ENCODE measurements around the gene LAIR2. TPM values are rescaled to one million over a fixed set of nuclear protein-coding genes. Genes with fewer than 3 reads are reported as not detected.

Gene LAIR2
- total RNA-seq, 4 donors from 2014 or later = 3.2 TPM; not detected in 3

- in situ Hi-C loops (cut with MboI; ENCODE audit: low pct_ligation_motif_present in 1 of 4, low pct_unique_long_range_greater_than_20kb in 1 of 4, low sequenced_read_pairs in 3 of 4) (no loop called here), intact Hi-C loops (cut with DNase I; ENCODE audit: low total_unique reads) (no loop called here)
- TF ChIP-seq POLR2AphosphoS5 (IDR thresholded peaks at IDR 0.05) (no peak), CTCF (IDR thresholded peaks at IDR 0.05) (no peak), EP300 (IDR thresholded peaks at IDR 0.05; ENCODE audit: low read depth) (no peak), POLR2A (IDR thresholded peaks at IDR 0.05) (no peak)
- peaks cover 3% of the 10 kb centered on the region for H3K27me3 ChIP-seq
- H3K27ac ChIP-seq = no peak overlapping the region
- WGBS, 2 donors (ENCODE audit: low coverage in 1 of 2) = 77% methylated on average over 10 of the region's 10 CpGs; no CpG with 5 or more reads in 1 of the 2 donors
- no peaks in the 10 kb centered on the region for H3K36me3 ChIP-seq
- no peak for DNase-seq
- H3K9me3 ChIP-seq = no peaks in the 10 kb centered on the region
- H3K4me3 ChIP-seq = no peak overlapping the region
- H3K4me1 ChIP-seq = no peaks in the 10 kb centered on the region
These were observed 51.4 kb downstream of the LAIR2 start for GRCh38 chr19:54554006-54554405.

GRCh38 chr19:54554896-54555295, 52.3 kb downstream of the LAIR2 start:
- in situ Hi-C loops (cut with MboI; ENCODE audit: low pct_ligation_motif_present in 1 of 4, low pct_unique_long_range_greater_than_20kb in 1 of 4, low sequenced_read_pairs in 3 of 4) (no loop called here), intact Hi-C loops (cut with DNase I; ENCODE audit: low total_unique reads) (no loop called here)
- no peak for DNase-seq
- no peaks in the 10 kb centered on the region for H3K36me3 ChIP-seq
- H3K4me3 ChIP-seq = no peak overlapping the region
- H3K4me1 ChIP-seq = no peaks in the 10 kb centered on the region
- H3K9me3 ChIP-seq = no peaks in the 10 kb centered on the region
- no peak for TF ChIP-seq CTCF (IDR thresholded peaks at IDR 0.05)
- TF ChIP-seq POLR2AphosphoS5 (IDR thresholded peaks at IDR 0.05) = no peak
- no peak for TF ChIP-seq POLR2A (IDR thresholded peaks at IDR 0.05)
- no peak for TF ChIP-seq EP300 (IDR thresholded peaks at IDR 0.05; ENCODE audit: low read depth)
- peaks cover 3% of the 10 kb centered on the region for H3K27me3 ChIP-seq
- WGBS, 2 donors (ENCODE audit: low coverage in 1 of 2) = 82 to 83% methylated on average over 10 to 14 of the region's 16 CpGs
- H3K27ac ChIP-seq = no peak overlapping the region

GRCh38 chr19:54556194-54556593, 53.6 kb downstream of the LAIR2 start:
- no peak for DNase-seq
- H3K27ac ChIP-seq = no peak overlapping the region
- TF ChIP-seq POLR2A (IDR thresholded peaks at IDR 0.05) (no peak), CTCF (IDR thresholded peaks at IDR 0.05) (no peak), POLR2AphosphoS5 (IDR thresholded peaks at IDR 0.05) (no peak), EP300 (IDR thresholded peaks at IDR 0.05; ENCODE audit: low read depth) (no peak)
- WGBS, 2 donors (ENCODE audit: low coverage in 1 of 2) = 71 to 90% methylated on average over 1 of the region's 1 CpG
- H3K4me3 ChIP-seq = no peak overlapping the region
- no peaks in the 10 kb centered on the region for H3K9me3 ChIP-seq
- no peaks in the 10 kb centered on the region for H3K4me1 ChIP-seq
- in situ Hi-C loops (cut with MboI; ENCODE audit: low pct_ligation_motif_present in 1 of 4, low pct_unique_long_range_greater_than_20kb in 1 of 4, low sequenced_read_pairs in 3 of 4) (no loop called here), intact Hi-C loops (cut with DNase I; ENCODE audit: low total_unique reads) (no loop called here)
- H3K27me3 ChIP-seq = peaks cover 3% of the 10 kb centered on the region
- no peaks in the 10 kb centered on the region for H3K36me3 ChIP-seq

GRCh38 chr19:54558339-54558738, 55.7 kb downstream of the LAIR2 start:
- DNase-seq = no peak
- TF ChIP-seq EP300 (IDR thresholded peaks at IDR 0.05; ENCODE audit: low read depth) (no peak), POLR2A (IDR thresholded peaks at IDR 0.05) (no peak), POLR2AphosphoS5 (IDR thresholded peaks at IDR 0.05) (no peak), CTCF (IDR thresholded peaks at IDR 0.05) (no peak)

More at GRCh38 chr19:54558339-54558738, 55.7 kb downstream of the LAIR2 start:
- no peak overlapping the region for H3K27ac ChIP-seq
- H3K27me3 ChIP-seq = peaks cover 3% of the 10 kb centered on the region
- no peaks in the 10 kb centered on the region for H3K9me3 ChIP-seq
- no peaks in the 10 kb centered on the region for H3K4me1 ChIP-seq
- no peaks in the 10 kb centered on the region for H3K36me3 ChIP-seq
- intact Hi-C loops (cut with DNase I; ENCODE audit: low total_unique reads) (no loop called here), in situ Hi-C loops (cut with MboI; ENCODE audit: low pct_ligation_motif_present in 1 of 4, low pct_unique_long_range_greater_than_20kb in 1 of 4, low sequenced_read_pairs in 3 of 4) (no loop called here)
- no peak overlapping the region for H3K4me3 ChIP-seq
- 43% methylated on average over 3 of the region's 3 CpGs; no CpG with 5 or more reads in 1 of the 2 donors for WGBS, 2 donors (ENCODE audit: low coverage in 1 of 2)

Small RNA genes within 50 kb of the gene (small RNA-seq; reads per million reads assigned to genes)
- 0 reads per million in 4 donors for gene AC245036.2

Other genes starting within 250 kb of the LAIR2 start
- gene LILRB5, start 245.6 kb upstream of the LAIR2 start, total RNA-seq = 10 to 100 TPM in 1 of 4 donors, 1 to 10 TPM in 3; 8.3 to 10.7 (median 9.1) TPM
- 1 to 10 TPM; 1.6 to 3.4 (median 2.1) TPM for gene LILRB2, start 221.7 kb upstream of the LAIR2 start, total RNA-seq
- 1 to 10 TPM in 2 of 4 donors, not detected in 2; 1.6 TPM for gene LILRA5, start 189.7 kb upstream of the LAIR2 start, total RNA-seq
- under 1 TPM in 2 of 4 donors, not detected in 2; 0.14 to 0.79 TPM for gene LILRA4, start 163.7 kb upstream of the LAIR2 start, total RNA-seq
- 10 to 100 TPM in 2 of 4 donors, 1 to 10 TPM in 2; 1.9 to 18.4 (median 7.3) TPM for gene LAIR1, start 137.9 kb upstream of the LAIR2 start, total RNA-seq
- gene TTYH1, start 87.4 kb upstream of the LAIR2 start, total RNA-seq = 1 to 10 TPM; 1.1 to 7.5 (median 3.0) TPM
- 1,000 to 10,000 TPM in 1 of 4 donors, 100 to 1,000 TPM in 3; 194 to 1,037 (median 566) TPM for gene LENG8, start 53.6 kb upstream of the LAIR2 start, total RNA-seq
- gene LENG9, start 39.1 kb upstream of the LAIR2 start, total RNA-seq = 10 to 100 TPM in 3 of 4 donors, 1 to 10 TPM in 1; 1.1 to 16.5 (median 12.3) TPM
- gene CDC42EP5, start 29.5 kb upstream of the LAIR2 start, total RNA-seq = 100 to 1,000 TPM; 210 to 231 (median 214) TPM
- 1 to 10 TPM in 2 of 4 donors, not detected in 2; 1.1 to 1.5 TPM for gene LILRA2, start 71.0 kb downstream of the LAIR2 start, total RNA-seq
- gene LILRA1, start 90.8 kb downstream of the LAIR2 start, total RNA-seq = 1 to 10 TPM in 1 of 4 donors, under 1 TPM in 2, not detected in 1; 0.16 to 4.5 (median 0.27) TPM
- gene LILRB1, start 127.7 kb downstream of the LAIR2 start, total RNA-seq = 1 to 10 TPM in 1 of 4 donors, under 1 TPM in 1, not detected in 2; 0.96 to 5.1 TPM
- gene LILRB4, start 160.2 kb downstream of the LAIR2 start, total RNA-seq = 10 to 100 TPM in 1 of 4 donors, 1 to 10 TPM in 2, not detected in 1; 1.8 to 47.1 (median 4.0) TPM
- gene KIR3DL3, start 221.6 kb downstream of the LAIR2 start, total RNA-seq = under 1 TPM in 1 of 4 donors, not detected in 3; 0.32 TPM
- under 1 TPM in 1 of 4 donors, not detected in 3; 0.55 TPM for gene KIR2DL3, start 235.7 kb downstream of the LAIR2 start, total RNA-seq